NCI-H460 (cell line): Measurements from ENCODE around the gene PUS7. TPM values are rescaled to one million over a fixed set of nuclear protein-coding genes. Genes with fewer than 3 reads are reported as not detected.

Experiments used
- total RNA-seq: library from RNA; depleted of rRNA; stranded (reverse); fragments of >200 nt; shearing (Covaris generic); gene quantifications from 2 replicates; pipeline ENCODE4 v1.2.3, GENCODE V29; 2014; rRNA removed

The PUS7 gene
- total RNA-seq, 1 experiment from 2014 or later: 50.6 TPM

Other genes starting within 250 kb of the PUS7 start
- 41.6 and 52.8 TPM in 2 replicates for gene SRPK2, start 133.3 kb downstream of the PUS7 start, total RNA-seq
- gene RINT1, start 9.9 kb upstream of the PUS7 start, total RNA-seq: 12.8 and 18.6 TPM in 2 replicates
- gene EFCAB10, start 59.2 kb upstream of the PUS7 start, total RNA-seq: 2.9 and 3.6 TPM in 2 replicates